ENCODE results near the gene PABPN1L. TPM values are rescaled to one million over a fixed set of nuclear protein-coding genes. Genes with fewer than 3 reads are reported as not detected.

PABPN1L gene
- total and polyA plus RNA-seq, 10 donors: 0.26 to 1.3 (median 0.70) TPM; not detected in 4

DNA sequence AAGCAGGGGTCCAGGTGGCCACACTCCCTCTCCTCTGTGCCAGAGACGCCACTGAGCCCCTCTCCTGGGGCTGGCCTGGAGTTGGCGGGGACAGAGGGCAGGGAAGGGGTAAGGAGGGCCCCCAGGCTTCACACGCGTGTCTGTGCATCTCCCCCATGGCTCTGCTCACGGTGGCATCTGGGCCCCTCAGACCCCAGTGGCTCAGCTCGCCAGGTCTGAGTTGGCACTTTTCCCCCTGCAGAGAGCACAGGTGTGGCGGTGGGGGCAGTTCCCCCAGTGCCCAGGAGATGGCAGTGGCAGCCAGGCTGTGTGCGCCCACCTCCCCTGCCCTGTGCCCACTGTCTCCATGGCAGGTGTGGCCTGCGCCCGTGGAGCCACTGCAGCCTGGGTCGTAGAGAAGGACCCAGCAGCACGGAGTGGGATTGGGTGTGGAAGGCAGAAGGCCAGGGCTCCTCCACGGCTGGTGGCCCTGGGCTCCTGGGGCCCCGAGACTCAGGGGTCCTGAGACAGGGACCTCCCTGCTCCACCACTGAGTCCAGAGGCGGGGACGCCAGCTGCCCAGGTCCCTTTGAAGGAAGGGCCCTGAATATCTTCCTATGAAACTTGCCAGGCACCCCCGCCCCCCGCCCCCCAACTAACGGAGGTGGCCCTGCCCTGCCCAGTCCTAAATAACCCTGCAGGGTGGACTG lies 50.4 kb downstream of the PABPN1L start:
- DNase-seq: peak; percentile 87
- TF ChIP-seq POLR2A (IDR thresholded peaks at IDR 0.05) (no peak), POLR2AphosphoS5 (IDR thresholded peaks at IDR 0.05) (peak; percentile 18 to 71 (median 54))
- TF ChIP-seq, protein P1, sequence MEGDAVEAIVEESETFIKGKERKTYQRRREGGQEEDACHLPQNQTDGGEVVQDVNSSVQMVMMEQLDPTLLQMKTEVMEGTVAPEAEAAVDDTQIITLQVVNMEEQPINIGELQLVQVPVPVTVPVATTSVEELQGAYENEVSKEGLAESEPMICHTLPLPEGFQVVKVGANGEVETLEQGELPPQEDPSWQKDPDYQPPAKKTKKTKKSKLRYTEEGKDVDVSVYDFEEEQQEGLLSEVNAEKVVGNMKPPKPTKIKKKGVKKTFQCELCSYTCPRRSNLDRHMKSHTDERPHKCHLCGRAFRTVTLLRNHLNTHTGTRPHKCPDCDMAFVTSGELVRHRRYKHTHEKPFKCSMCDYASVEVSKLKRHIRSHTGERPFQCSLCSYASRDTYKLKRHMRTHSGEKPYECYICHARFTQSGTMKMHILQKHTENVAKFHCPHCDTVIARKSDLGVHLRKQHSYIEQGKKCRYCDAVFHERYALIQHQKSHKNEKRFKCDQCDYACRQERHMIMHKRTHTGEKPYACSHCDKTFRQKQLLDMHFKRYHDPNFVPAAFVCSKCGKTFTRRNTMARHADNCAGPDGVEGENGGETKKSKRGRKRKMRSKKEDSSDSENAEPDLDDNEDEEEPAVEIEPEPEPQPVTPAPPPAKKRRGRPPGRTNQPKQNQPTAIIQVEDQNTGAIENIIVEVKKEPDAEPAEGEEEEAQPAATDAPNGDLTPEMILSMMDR (IDR thresholded peaks at IDR 0.05 in 8 of 11, conservative IDR thresholded peaks at IDR 0.05 in 3 of 11): peak; percentile 74 to 92 (median 85)
- Histone ChIP-seq H3K27ac (no peak overlapping the region), H3K27me3 (replicated peaks in 1 of 7) (no peaks in the 10 kb centered on the region), H3K36me3 (peaks cover 0 to 41% (median under 1%) of the 10 kb centered on the region in 6 donors), H3K9me3 (no peaks in the 10 kb centered on the region), H3K4me1 (peaks cover 5 to 36% (median 18%) of the 10 kb centered on the region in 6 donors), H3K4me3 (no peak overlapping the region)
- 23 to 66% (median 53%) methylated on average over 11 to 19 of the region's 19 CpGs for WGBS, 5 donors
- intact Hi-C loops (cut with DNase I; ENCODE audit: low total_unique reads): no loop called here

DNA sequence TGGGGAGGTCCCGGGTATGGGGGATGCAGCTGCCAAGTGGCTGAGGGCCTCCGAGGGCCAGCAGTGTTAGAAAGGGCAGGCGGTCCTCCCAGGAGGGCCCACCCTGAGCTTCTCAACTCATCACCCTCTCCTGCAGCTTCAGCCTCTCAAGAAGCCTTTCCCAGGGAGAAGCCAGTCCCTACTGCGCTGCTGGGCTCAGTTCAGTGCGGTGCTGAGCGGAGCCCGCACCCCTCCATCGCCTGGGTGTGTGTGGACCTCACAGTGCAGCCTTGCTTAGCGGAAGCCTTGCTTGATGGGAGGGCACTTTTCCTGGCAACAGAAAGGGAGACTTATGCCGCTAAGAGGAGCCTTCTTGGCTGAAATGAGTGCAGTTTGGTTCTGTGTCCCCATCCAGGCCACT lies 51.2 kb downstream of the PABPN1L start:
- no peaks in the 10 kb centered on the region for H3K27me3 ChIP-seq (replicated peaks in 1 of 7)
- TF ChIP-seq POLR2A (IDR thresholded peaks at IDR 0.05) (no peak), POLR2AphosphoS5 (IDR thresholded peaks at IDR 0.05) (peak in 1 of 3 donors; percentile 4)
- H3K9me3 ChIP-seq: no peaks in the 10 kb centered on the region
- no peak overlapping the region for H3K27ac ChIP-seq
- intact Hi-C loops (cut with DNase I; ENCODE audit: low total_unique reads): no loop called here
- H3K4me3 ChIP-seq: no peak overlapping the region
- no peak for DNase-seq
- WGBS, 5 donors: 83 to 97% (median 91%) methylated on average over 8 to 10 of the region's 10 CpGs
- H3K4me1 ChIP-seq: peaks cover 14 to 44% (median 26%) of the 10 kb centered on the region in 6 donors
- peaks cover 0 to 37% (median under 1%) of the 10 kb centered on the region in 6 donors for H3K36me3 ChIP-seq

DNA sequence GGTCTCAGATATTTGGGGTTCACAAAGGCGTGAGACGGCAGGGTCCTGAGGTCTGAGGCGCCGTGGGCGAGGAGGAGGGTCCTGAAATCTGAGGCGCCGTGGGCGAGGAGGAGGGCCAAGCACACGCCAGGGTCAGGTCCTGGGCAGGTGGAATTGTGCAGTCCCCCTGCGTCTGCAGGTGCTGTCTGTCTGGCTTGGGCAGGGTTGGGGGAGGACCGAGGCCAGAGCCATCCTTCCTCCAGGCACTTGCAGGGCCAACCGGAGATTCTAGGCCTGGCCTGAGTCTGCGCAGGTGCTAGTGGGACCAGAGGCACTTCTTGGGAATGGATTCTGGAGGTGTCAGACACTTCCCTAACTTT lies 52.3 kb downstream of the PABPN1L start:
- 87 to 91% (median 89%) methylated on average over 11 to 13 of the region's 13 CpGs for WGBS, 5 donors
- Histone ChIP-seq H3K4me1 (peaks cover 17 to 55% (median 36%) of the 10 kb centered on the region in 6 donors), H3K9me3 (no peaks in the 10 kb centered on the region), H3K27ac (no peak overlapping the region), H3K36me3 (peaks cover 0 to 40% (median 12%) of the 10 kb centered on the region in 6 donors), H3K27me3 (replicated peaks in 1 of 7) (no peaks in the 10 kb centered on the region), H3K4me3 (no peak overlapping the region)
- intact Hi-C loops (cut with DNase I; ENCODE audit: low total_unique reads): loop anchor here (5.0 kb wide), 1 partner anchor 43 kb away; the partner anchor contains the start of genes GALNS and TRAPPC2L
- DNase-seq: no peak
- TF ChIP-seq POLR2A (IDR thresholded peaks at IDR 0.05) (no peak), POLR2AphosphoS5 (IDR thresholded peaks at IDR 0.05) (peak in 2 of 3 donors; percentile 9 to 58)
- TF ChIP-seq, protein P1 (IDR thresholded peaks at IDR 0.05 in 8 of 11, conservative IDR thresholded peaks at IDR 0.05 in 3 of 11): no peak

Other genes starting within 250 kb of the PABPN1L start
- 1 to 10 TPM in 1 of 7 donors, under 1 TPM in 1, not detected in 5; 0.82 to 1.2 TPM for gene IL17C, start 228.1 kb downstream of the PABPN1L start, total RNA-seq
- under 1 TPM; 0.39 to 0.64 (median 0.47) TPM for gene IL17C, start 228.1 kb downstream of the PABPN1L start, polyA plus RNA-seq
- 100 to 1,000 TPM; 557 to 820 (median 628) TPM for gene CYBA, start 215.6 kb downstream of the PABPN1L start, total RNA-seq
- 100 to 1,000 TPM; 649 to 925 (median 917) TPM for gene CYBA, start 215.6 kb downstream of the PABPN1L start, polyA plus RNA-seq
- gene MVD, start 203.6 kb downstream of the PABPN1L start, total RNA-seq: 10 to 100 TPM; 24.1 to 49.3 (median 35.1) TPM
- 10 to 100 TPM; 35.1 to 74.9 (median 57.3) TPM for gene MVD, start 203.6 kb downstream of the PABPN1L start, polyA plus RNA-seq
- 1 to 10 TPM; 4.8 to 7.6 (median 6.0) TPM for gene SNAI3, start 180.2 kb downstream of the PABPN1L start, total RNA-seq
- 1 to 10 TPM; 5.6 to 7.8 (median 7.1) TPM for gene SNAI3, start 180.2 kb downstream of the PABPN1L start, polyA plus RNA-seq
- gene RNF166, start 160.3 kb downstream of the PABPN1L start, total RNA-seq: 100 to 1,000 TPM in 3 of 7 donors, 10 to 100 TPM in 4; 63.7 to 135 (median 99.1) TPM
- gene RNF166, start 160.3 kb downstream of the PABPN1L start, polyA plus RNA-seq: 100 to 1,000 TPM in 1 of 3 donors, 10 to 100 TPM in 2; 55.7 to 132 (median 75.1) TPM
- gene CTU2, start 160.2 kb downstream of the PABPN1L start, total RNA-seq: 10 to 100 TPM in 4 of 7 donors, 1 to 10 TPM in 3; 7.2 to 28.2 (median 11.7) TPM
- 10 to 100 TPM; 16.6 to 24.5 (median 16.8) TPM for gene CTU2, start 160.2 kb downstream of the PABPN1L start, polyA plus RNA-seq
- 100 to 1,000 TPM; 154 to 249 (median 199) TPM for gene PIEZO1, start 81.4 kb downstream of the PABPN1L start, total RNA-seq
- gene PIEZO1, start 81.4 kb downstream of the PABPN1L start, polyA plus RNA-seq: 100 to 1,000 TPM; 145 to 385 (median 371) TPM
- gene CDT1, start 62.9 kb downstream of the PABPN1L start, total RNA-seq: 10 to 100 TPM in 2 of 7 donors, 1 to 10 TPM in 5; 1.5 to 17.2 (median 5.3) TPM
- 1 to 10 TPM in 2 of 3 donors, under 1 TPM in 1; 1.00 to 3.9 (median 2.5) TPM for gene CDT1, start 62.9 kb downstream of the PABPN1L start, polyA plus RNA-seq
- gene APRT, start 54.7 kb downstream of the PABPN1L start, total RNA-seq: 100 to 1,000 TPM in 3 of 7 donors, 10 to 100 TPM in 4; 84.1 to 112 (median 96.8) TPM
- 100 to 1,000 TPM; 187 to 259 (median 225) TPM for gene APRT, start 54.7 kb downstream of the PABPN1L start, polyA plus RNA-seq
- 10 to 100 TPM; 37.6 to 71.6 (median 53.4) TPM for gene GALNS, start 9.7 kb downstream of the PABPN1L start, total RNA-seq
- gene GALNS, start 9.7 kb downstream of the PABPN1L start, polyA plus RNA-seq: 10 to 100 TPM in 2 of 3 donors, 1 to 10 TPM in 1; 9.7 to 19.5 (median 11.1) TPM
- 10 to 100 TPM; 28.9 to 44.1 (median 38.6) TPM for gene TRAPPC2L, start 9.5 kb downstream of the PABPN1L start, total RNA-seq
- gene TRAPPC2L, start 9.5 kb downstream of the PABPN1L start, polyA plus RNA-seq: 10 to 100 TPM; 55.0 to 87.5 (median 74.2) TPM
- 10 to 100 TPM; 10.5 to 59.8 (median 56.3) TPM for gene CBFA2T3, start 110.5 kb upstream of the PABPN1L start, total RNA-seq
- 10 to 100 TPM in 2 of 3 donors, 1 to 10 TPM in 1; 8.4 to 25.1 (median 14.3) TPM for gene CBFA2T3, start 110.5 kb upstream of the PABPN1L start, polyA plus RNA-seq
- gene ACSF3, start 227.2 kb upstream of the PABPN1L start, total RNA-seq: 10 to 100 TPM; 39.9 to 68.1 (median 50.0) TPM
- gene ACSF3, start 227.2 kb upstream of the PABPN1L start, polyA plus RNA-seq: 10 to 100 TPM; 35.4 to 50.2 (median 45.9) TPM